Stimulated activated CD8-positive, alpha-beta memory T cell treated with anti-CD3 and anti-CD28 coated beads, Interleukin-7, amount 100 ng/mL, for 1 hour (primary cell): ENCODE measurements around the gene MYL3.
A peak's percentile ranks its signal among the peaks of the same experiment; 100 is the strongest.

Experiments
- DNase-seq, 2 donors: peaks; one replicate each; pipeline ENCODE4 v3.0.0-alpha.2; 2020; ENCODE audit warnings: low read depth in 2 of 2

MYL3 gene

GRCh38 chr3:46899151-46900006, 36.1 kb upstream of the MYL3 start:
- DNase-seq: no peak

DNA sequence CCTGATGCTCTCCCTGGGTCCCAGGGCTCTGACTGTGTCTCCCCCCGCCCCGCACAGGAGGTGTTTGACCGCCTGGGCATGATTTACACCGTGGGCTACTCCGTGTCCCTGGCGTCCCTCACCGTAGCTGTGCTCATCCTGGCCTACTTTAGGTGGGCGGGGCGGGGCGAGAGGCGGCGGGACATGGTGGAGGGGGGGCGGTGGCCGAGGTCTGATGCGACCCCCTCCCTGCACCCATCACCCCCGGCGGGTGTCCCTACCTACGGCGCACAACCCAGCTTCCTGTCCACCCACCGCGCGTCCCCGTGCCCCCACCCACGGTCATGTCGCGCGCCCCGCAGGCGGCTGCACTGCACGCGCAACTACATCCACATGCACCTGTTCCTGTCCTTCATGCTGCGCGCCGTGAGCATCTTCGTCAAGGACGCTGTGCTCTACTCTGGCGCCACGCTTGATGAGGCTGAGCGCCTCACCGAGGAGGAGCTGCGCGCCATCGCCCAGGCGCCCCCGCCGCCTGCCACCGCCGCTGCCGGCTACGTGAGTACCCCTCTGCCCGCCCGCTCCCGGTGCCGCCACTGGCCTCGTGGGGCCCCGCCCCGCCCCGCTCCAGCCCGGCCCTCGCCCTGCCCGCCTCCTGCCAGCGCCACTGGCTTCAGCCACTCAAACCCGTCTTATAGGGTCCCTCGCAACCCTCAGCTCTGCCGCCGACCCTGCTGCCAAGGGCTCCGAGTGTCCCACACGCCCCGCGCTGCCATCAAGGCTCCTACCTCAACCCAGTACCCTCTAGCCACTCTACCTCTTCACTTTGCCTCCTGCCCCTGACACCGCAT, 35.3 kb upstream of the MYL3 start:
- no peak for DNase-seq

DNA sequence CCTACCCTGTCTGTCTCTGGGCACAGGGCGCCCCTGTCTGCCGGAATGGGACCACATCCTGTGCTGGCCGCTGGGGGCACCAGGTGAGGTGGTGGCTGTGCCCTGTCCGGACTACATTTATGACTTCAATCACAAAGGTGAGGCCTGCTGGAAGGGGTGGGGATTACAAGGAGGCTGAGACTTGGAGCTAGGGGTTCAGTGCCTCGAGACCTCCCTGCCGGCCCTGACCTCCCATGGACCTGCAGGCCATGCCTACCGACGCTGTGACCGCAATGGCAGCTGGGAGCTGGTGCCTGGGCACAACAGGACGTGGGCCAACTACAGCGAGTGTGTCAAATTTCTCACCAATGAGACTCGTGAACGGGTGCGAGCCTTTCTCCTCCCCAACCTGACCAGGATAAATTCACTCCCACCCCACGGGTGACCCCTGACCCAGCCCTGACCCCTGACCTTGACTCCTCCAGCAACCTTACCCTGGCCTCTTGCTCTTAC, 34.6 kb upstream of the MYL3 start:
- DNase-seq: no peak

- DNase-seq: no peak
Observed at GRCh38 chr3:46897031-46897430, 33.8 kb upstream of the MYL3 start.

GRCh38 chr3:46896386-46896785, 33.1 kb upstream of the MYL3 start:
- DNase-seq: no peak

DNA sequence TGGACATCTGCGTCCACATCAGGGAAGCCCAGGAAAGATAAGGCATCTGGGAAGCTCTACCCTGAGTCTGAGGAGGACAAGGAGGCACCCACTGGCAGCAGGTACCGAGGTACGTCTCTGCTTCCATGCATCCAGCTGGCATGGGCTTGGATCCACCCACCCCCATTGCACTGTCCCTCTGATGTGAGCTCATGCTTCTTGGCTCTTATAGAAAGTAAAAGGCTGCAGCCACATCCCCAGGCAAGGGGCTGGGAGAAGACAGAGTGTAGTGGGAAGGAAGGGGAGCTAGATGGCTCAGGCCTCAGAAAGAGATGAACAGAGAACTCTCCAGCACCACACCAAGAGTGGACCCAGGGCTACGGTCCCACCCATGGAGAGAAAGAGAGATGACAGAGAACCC, 32.5 kb upstream of the MYL3 start:
- DNase-seq: no peak

GRCh38 chr3:46895204-46895660, 32.0 kb upstream of the MYL3 start:
- peak; percentile 51 to 67 for DNase-seq

GRCh38 chr3:46894256-46894655, 31.0 kb upstream of the MYL3 start:
- DNase-seq: no peak

GRCh38 chr3:46893763-46894162, 30.5 kb upstream of the MYL3 start:
- DNase-seq: no peak

DNA sequence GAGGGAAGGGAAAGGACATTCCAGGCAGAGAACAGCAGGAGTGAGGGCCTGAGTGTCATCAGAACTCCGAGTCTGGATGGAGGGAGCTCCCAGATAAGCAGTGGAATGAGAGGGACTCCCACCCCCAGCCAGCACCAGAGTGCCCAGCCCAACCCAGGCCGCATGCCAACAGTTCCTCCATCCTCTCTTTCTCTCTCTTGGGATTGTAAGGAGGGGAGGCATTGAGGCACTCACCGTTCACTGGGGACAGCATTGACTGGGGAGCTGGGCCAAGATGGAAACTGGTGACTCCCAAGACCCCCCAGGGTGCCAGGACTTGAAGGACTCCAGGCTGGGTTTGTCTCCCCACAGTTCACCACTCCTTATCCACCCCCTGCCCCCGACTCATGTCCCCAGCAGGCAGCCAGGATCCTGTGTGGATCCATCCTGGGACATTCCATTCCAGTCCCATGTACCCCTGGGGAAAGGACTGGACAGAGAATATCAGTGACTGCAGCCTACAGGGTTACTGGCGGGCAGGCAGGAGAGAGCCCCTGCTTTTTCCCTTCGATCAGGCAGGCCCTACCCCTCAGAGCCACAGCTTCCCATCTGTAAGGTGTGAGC, 30.0 kb upstream of the MYL3 start:
- no peak for DNase-seq

GRCh38 chr3:46892285-46893145, 29.3 kb upstream of the MYL3 start:
- no peak for DNase-seq

GRCh38 chr3:46891132-46891531, 27.9 kb upstream of the MYL3 start:
- no peak for DNase-seq

DNA sequence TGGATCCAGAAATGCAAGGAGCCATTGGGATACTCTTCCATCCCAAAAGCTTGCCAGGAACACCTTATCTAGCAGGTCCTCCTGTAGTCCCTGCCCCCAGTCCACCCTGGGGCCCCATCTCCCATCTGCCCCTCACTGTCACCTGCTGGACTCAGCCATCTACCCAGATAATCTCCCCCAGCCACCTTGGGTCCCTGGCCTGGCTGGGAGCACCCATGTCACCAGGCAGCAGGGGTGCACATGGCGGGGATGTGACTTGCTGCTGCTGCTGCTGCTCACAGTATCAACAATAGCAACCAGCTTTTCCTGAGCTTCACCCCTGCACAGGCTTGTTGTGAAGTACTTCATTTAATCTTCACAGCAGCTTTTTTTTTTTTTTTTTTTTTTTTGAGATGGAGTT, 26.9 kb upstream of the MYL3 start:
- no peak for DNase-seq

GRCh38 chr3:46889381-46890110, 26.3 kb upstream of the MYL3 start:
- DNase-seq: no peak

GRCh38 chr3:46888705-46889104, 25.5 kb upstream of the MYL3 start:
- DNase-seq: no peak

GRCh38 chr3:46887980-46888494, 24.8 kb upstream of the MYL3 start:
- no peak for DNase-seq

- DNase-seq: no peak
Observed at GRCh38 chr3:46885612-46886011, 22.4 kb upstream of the MYL3 start.

GRCh38 chr3:46884929-46885328, 21.7 kb upstream of the MYL3 start:
- no peak for DNase-seq

DNA sequence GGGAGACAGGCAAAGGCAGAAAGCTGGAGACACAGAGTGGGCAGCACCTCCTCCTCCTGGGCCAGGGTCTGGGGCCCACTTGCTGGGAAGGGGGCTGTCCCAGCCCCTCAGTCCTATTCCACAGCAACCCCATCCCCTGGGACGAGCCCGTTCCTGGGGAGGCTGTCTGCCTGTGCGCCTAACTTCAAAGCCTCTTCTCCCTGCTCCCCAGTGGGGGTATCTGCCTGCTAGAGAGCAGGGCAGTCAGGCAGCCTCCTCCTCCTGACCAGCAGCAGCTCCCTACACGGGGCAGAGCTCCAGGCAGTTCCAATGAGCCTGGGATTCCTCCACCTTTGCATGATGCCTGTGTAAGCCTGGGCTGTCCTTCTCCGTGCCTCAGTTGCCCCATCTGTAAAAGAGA, 21.2 kb upstream of the MYL3 start:
- no peak for DNase-seq

- DNase-seq: no peak
Observed at GRCh38 chr3:46883830-46884185, 20.6 kb upstream of the MYL3 start.
